ENCODE results near the gene ARPP19. TPM values are rescaled to one million over a fixed set of nuclear protein-coding genes. Genes with fewer than 3 reads are reported as not detected.
A peak's percentile ranks its signal among the peaks of the same experiment; 100 is the strongest.

Gene ARPP19
- total and polyA plus RNA-seq, 2 of the 4 experiments (the other 2 are of a cell fraction), result 33.4 to 65.2 TPM

- WGBS, 2 experiments (ENCODE audit: extremely low coverage in 2 of 2, insufficient read length in 1 of 2), result no CpG with 5 or more reads among the region's 5 CpGs
- Histone ChIP-seq H3K18ac (ENCODE audit: low read depth, low read length) (peak overlapping the region; percentile 98), H3K9me3 (ENCODE audit: control insufficient read depth, insufficient read depth, low read length) (no peaks in the 10 kb centered on the region), H3K23ac (ENCODE audit: low read depth, low read length) (peak overlapping the region; percentile 48; the same call in 1 of the 2 replicates), H3K4me1 (ENCODE audit: control insufficient read depth, insufficient read depth, low read length) (peaks cover 17% of the 10 kb centered on the region), H2AFZ (replicated peaks; ENCODE audit: low read length, poor library complexity) (no peak overlapping the region), H2BK15ac (ENCODE audit: low read depth, low read length) (peak overlapping the region; percentile 32; the same call in 1 of the 3 replicates), H3K9ac (ENCODE audit: low read depth, low read length) (no peak overlapping the region), H3K27ac (ENCODE audit: insufficient read depth, low read length) (peak overlapping the region; percentile 91), H2AK9ac (replicated peaks; ENCODE audit: low read depth, low read length, poor library complexity) (peak overlapping the region; percentile 13), H4K8ac (ENCODE audit: low read depth in 2 of 2, low read length in 2 of 2) (peak overlapping the region in 1 of 2 experiments; percentile 87; a peak in 2 of 4 replicates), H3K4ac (ENCODE audit: low read depth, low read length) (peak overlapping the region; percentile 85; the same call in 1 of the 2 replicates), H4K20me1 (ENCODE audit: insufficient read depth, low read length) (peaks cover 41% of the 10 kb centered on the region), H2AK5ac (ENCODE audit: low read depth, low read length) (peak overlapping the region; percentile 71), H3K36me3 (ENCODE audit: control insufficient read depth, insufficient read depth, low read length) (peaks cover 2% of the 10 kb centered on the region; the same call in 1 of the 2 replicates), H3K9me1 (ENCODE audit: insufficient read depth, low read length) (peaks cover 11% of the 10 kb centered on the region), H3K4me3 (ENCODE audit: insufficient read depth, low read depth, low read length) (no peak overlapping the region), H4K5ac (ENCODE audit: low read depth, low read length) (peak overlapping the region; percentile 99), H3K14ac (replicated peaks; ENCODE audit: low read depth, low read length) (peak overlapping the region; percentile 71; the same call in 1 of the 2 replicates), H4K91ac (ENCODE audit: insufficient read depth, low read depth, low read length) (peak overlapping the region; percentile 81), H2BK5ac (ENCODE audit: low read depth, low read length, poor library complexity, severe bottlenecking) (peak overlapping the region; percentile 95), H3K27me3 (ENCODE audit: control insufficient read depth, insufficient read depth, low read length) (no peaks in the 10 kb centered on the region), H3K79me1 (ENCODE audit: low read depth in 1 of 2, low read length in 2 of 2) (peaks cover 10 to 40% of the 10 kb centered on the region in 2 experiments), H2BK20ac (ENCODE audit: low read depth, low read length) (peak overlapping the region; percentile 54; the same call in 1 of the 2 replicates), H3K56ac (ENCODE audit: extremely low read depth, insufficient read depth, low read length) (0 out of 2 replicates have a peak overlapping the region, but pooled peaks have one; percentile 45), H3K4me2 (ENCODE audit: low read depth, low read length) (peak overlapping the region; percentile 72), H2BK120ac (ENCODE audit: low read depth, low read length) (peak overlapping the region; percentile 80)
- dilution Hi-C loops (cut with HindIII; ENCODE audit: low sequenced_read_pairs, unreplicated experiment), result no loop called here
- POLR2A ChIA-PET (ENCODE audit: unreplicated experiment), result interaction anchor here (0.6 to 0.7 kb wide), 3 partner anchors 40 to 345 kb away, joined by 3 read pairs; no protein-coding TSS in a partner anchor
- intact Hi-C loops (cut with micrococcal nuclease), result no loop called here
- CTCF ChIA-PET, result interaction anchor here (1.8 kb wide), 1 partner anchor 301 kb away, joined by 4 read pairs; no protein-coding TSS in a partner anchor
- no TSS peak for BruUV-seq (replicated peaks)
- in situ Hi-C loops (cut with MboI; ENCODE audit: low sequenced_read_pairs), result no loop called here
- no peak for TF ChIP-seq BHLHE40 (IDR thresholded peaks at IDR 0.05; ENCODE audit: low read depth, low read length)
- TF ChIP-seq FOS (IDR thresholded peaks at IDR 0.05; ENCODE audit: low read depth, low read length), result 0 out of 2 replicates have a peak, but pooled peaks have one; percentile 21
- DNase-seq, result peak; percentile 78
- peak; percentile 63 for ATAC-seq (ENCODE audit: low read depth)
These were observed 10.6 kb downstream of the ARPP19 start for GRCh38 chr15:52558196-52558595.

Measured in IMR-90 (cell line).